RWPE2 (cell line): ENCODE data around the gene MPC2.

ENCODE experiments used
- ATAC-seq: fragments of 200-7000 bp; cut with Tn5 transposase; 3 replicates; pipeline ENCODE4 v1.9.1; 2021; ENCODE audit warnings: low read depth
- DNase-seq: peaks from one replicate; pipeline ENCODE4 v3.0.0-alpha.2; 2020; ENCODE audit warnings: low spot score
- H3K27ac ChIP-seq: fragments of 450-650 bp; 2 replicates; pipeline ENCODE4 v1.5.1; 2017; ENCODE audit warnings: mild to moderate bottlenecking; ENCODE audit not compliant: poor library complexity, severe bottlenecking
- H3K27me3 ChIP-seq: fragments of 250-450 bp; sonication (Bioruptor Pico); 2 replicates; pipeline ENCODE4 v1.5.1; 2021; ENCODE audit warnings: mild to moderate bottlenecking, moderate library complexity; ENCODE audit not compliant: insufficient read depth, poor library complexity, severe bottlenecking
- H3K36me3 ChIP-seq: fragments of 250-450 bp; sonication (Bioruptor Pico); 2 replicates; pipeline ENCODE4 v1.5.1; 2020; ENCODE audit warnings: low read depth, mild to moderate bottlenecking, moderate library complexity
- H3K4me1 ChIP-seq: fragments of 250-450 bp; sonication (Bioruptor Pico); 2 replicates; pipeline ENCODE4 v1.5.1; 2021; ENCODE audit warnings: mild to moderate bottlenecking, moderate library complexity; ENCODE audit not compliant: insufficient read depth, poor library complexity, severe bottlenecking
- H3K4me3 ChIP-seq: fragments of 250-450 bp; sonication (Bioruptor Pico); 2 replicates; pipeline ENCODE4 v1.5.1; 2021; ENCODE audit warnings: mild to moderate bottlenecking, moderate library complexity; ENCODE audit not compliant: severe bottlenecking
- H3K9me3 ChIP-seq: fragments of 250-450 bp; sonication (Bioruptor Pico); 2 replicates; pipeline ENCODE4 v1.5.1; 2021; ENCODE audit warnings: mild to moderate bottlenecking, moderate library complexity; ENCODE audit not compliant: severe bottlenecking
- CTCF ChIP-seq: fragments of 450-650 bp; IDR thresholded peaks from one replicate; pipeline ENCODE4 v1.5.1; 2017; ENCODE audit warnings: mild to moderate bottlenecking, moderate library complexity; ENCODE audit not compliant: poor library complexity, severe bottlenecking

Gene MPC2

GRCh38 chr1:167924543-167925231 is 12.2 kb downstream of the MPC2 start:
- Histone ChIP-seq H3K27ac (no peak overlapping the region), H3K4me1 (peaks cover 12% of the 10 kb centered on the region), H3K36me3 (no peaks in the 10 kb centered on the region), H3K4me3 (no peak overlapping the region), H3K9me3 (no peaks in the 10 kb centered on the region), H3K27me3 (no peaks in the 10 kb centered on the region)
- TF ChIP-seq CTCF, result no peak
- ATAC-seq, result no peak
- no peak for DNase-seq

GRCh38 chr1:167924102-167924501 is 12.8 kb downstream of the MPC2 start:
- DNase-seq, result no peak
- ATAC-seq, result no peak
- Histone ChIP-seq H3K27me3 (no peaks in the 10 kb centered on the region), H3K4me3 (no peak overlapping the region), H3K4me1 (peaks cover 12% of the 10 kb centered on the region), H3K36me3 (no peaks in the 10 kb centered on the region), H3K27ac (no peak overlapping the region), H3K9me3 (no peaks in the 10 kb centered on the region)
- no peak for TF ChIP-seq CTCF

GRCh38 chr1:167923324-167924056 is 13.4 kb downstream of the MPC2 start:
- H3K4me1 ChIP-seq, result peaks cover 12% of the 10 kb centered on the region
- DNase-seq (no peak), ATAC-seq (no peak)
- H3K36me3 ChIP-seq, result no peaks in the 10 kb centered on the region
- H3K4me3 ChIP-seq, result no peak overlapping the region
- TF ChIP-seq CTCF, result no peak
- H3K27me3 ChIP-seq, result no peaks in the 10 kb centered on the region
- H3K9me3 ChIP-seq, result no peaks in the 10 kb centered on the region
- H3K27ac ChIP-seq, result no peak overlapping the region

- Histone ChIP-seq H3K27ac (no peak overlapping the region), H3K4me3 (no peak overlapping the region), H3K36me3 (peaks cover 5% of the 10 kb centered on the region; the same call in 1 of the 2 replicates), H3K9me3 (no peaks in the 10 kb centered on the region), H3K4me1 (peaks cover 12% of the 10 kb centered on the region), H3K27me3 (no peaks in the 10 kb centered on the region)
- DNase-seq (no peak), ATAC-seq (no peak)
- no peak for TF ChIP-seq CTCF
Observed at GRCh38 chr1:167922611-167923074, 14.2 kb downstream of the MPC2 start.

GRCh38 chr1:167922023-167922422 is 14.8 kb downstream of the MPC2 start:
- no peak for DNase-seq
- H3K36me3 ChIP-seq, result peaks cover 5% of the 10 kb centered on the region; the same call in 1 of the 2 replicates
- H3K27ac ChIP-seq, result no peak overlapping the region

More at GRCh38 chr1:167922023-167922422, 14.8 kb downstream of the MPC2 start:
- Histone ChIP-seq H3K9me3 (no peaks in the 10 kb centered on the region), H3K27me3 (no peaks in the 10 kb centered on the region), H3K4me3 (no peak overlapping the region), H3K4me1 (peaks cover 12% of the 10 kb centered on the region)
- no peak for ATAC-seq
- TF ChIP-seq CTCF, result no peak
